Measurements from ENCODE around the gene RBP2. TPM values are rescaled to one million over a fixed set of nuclear protein-coding genes. Genes with fewer than 3 reads are reported as not detected.

The RBP2 gene
- total and polyA plus RNA-seq, 10 of the 15 experiments (the other 5 are each of a cell fraction or from before 2014, with no cell fraction given), result not detected

DNA sequence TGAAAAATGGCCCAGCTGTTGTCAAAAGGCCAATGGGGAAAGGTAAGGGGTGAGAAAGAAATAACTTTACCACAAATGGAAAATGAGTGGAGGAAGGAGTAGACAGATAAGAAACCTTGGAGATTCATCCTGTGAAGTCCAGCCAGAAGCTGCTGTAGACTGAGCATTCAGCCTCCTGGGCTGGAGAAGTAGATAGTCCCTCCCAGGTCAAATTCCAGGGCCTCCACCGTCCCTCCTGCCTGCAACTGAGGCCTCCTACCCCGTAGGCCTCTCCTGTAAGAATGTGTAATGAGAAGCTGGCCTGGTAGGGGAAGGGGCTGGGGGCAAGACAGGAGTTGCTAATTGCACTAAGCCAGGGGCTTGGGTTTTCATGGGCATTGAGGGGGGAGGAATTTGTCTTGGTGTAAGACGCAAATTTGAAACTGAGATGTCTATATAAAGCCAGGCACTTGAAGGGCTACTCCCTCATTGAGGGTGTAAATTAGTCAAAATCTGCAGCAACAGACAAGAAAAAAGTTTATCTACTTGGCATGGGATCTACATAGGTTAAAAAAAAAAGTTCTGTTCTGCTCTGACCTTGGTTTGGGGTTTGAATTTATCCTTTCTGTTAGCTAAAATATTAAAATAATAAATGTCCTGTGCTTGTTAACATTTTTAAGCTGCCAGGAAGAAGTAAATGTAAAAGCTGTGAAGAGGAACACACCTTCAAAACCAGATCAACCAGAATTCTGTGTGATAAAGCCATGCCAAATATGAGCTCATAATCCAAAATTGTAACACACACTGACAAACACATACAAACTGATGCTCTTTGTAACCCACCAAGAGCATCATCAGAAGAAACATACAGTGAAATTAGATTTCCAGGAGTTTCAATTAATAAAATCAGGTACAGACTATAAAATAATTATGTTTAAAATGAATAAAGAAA is 1.7 kb upstream of the RBP2 start (continued):
- TF ChIP-seq, protein P1, sequence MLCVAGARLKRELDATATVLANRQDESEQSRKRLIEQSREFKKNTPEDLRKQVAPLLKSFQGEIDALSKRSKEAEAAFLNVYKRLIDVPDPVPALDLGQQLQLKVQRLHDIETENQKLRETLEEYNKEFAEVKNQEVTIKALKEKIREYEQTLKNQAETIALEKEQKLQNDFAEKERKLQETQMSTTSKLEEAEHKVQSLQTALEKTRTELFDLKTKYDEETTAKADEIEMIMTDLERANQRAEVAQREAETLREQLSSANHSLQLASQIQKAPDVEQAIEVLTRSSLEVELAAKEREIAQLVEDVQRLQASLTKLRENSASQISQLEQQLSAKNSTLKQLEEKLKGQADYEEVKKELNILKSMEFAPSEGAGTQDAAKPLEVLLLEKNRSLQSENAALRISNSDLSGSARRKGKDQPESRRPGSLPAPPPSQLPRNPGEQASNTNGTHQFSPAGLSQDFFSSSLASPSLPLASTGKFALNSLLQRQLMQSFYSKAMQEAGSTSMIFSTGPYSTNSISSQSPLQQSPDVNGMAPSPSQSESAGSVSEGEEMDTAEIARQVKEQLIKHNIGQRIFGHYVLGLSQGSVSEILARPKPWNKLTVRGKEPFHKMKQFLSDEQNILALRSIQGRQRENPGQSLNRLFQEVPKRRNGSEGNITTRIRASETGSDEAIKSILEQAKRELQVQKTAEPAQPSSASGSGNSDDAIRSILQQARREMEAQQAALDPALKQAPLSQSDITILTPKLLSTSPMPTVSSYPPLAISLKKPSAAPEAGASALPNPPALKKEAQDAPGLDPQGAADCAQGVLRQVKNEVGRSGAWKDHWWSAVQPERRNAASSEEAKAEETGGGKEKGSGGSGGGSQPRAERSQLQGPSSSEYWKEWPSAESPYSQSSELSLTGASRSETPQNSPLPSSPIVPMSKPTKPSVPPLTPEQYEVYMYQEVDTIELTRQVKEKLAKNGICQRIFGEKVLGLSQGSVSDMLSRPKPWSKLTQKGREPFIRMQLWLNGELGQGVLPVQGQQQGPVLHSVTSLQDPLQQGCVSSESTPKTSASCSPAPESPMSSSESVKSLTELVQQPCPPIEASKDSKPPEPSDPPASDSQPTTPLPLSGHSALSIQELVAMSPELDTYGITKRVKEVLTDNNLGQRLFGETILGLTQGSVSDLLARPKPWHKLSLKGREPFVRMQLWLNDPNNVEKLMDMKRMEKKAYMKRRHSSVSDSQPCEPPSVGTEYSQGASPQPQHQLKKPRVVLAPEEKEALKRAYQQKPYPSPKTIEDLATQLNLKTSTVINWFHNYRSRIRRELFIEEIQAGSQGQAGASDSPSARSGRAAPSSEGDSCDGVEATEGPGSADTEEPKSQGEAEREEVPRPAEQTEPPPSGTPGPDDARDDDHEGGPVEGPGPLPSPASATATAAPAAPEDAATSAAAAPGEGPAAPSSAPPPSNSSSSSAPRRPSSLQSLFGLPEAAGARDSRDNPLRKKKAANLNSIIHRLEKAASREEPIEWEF (IDR thresholded peaks at IDR 0.05; ENCODE audit: insufficient replicate concordance, low read depth, low read length), result no peak
- no peak for TF ChIP-seq HDAC2 (IDR thresholded peaks at IDR 0.05)
- TF ChIP-seq ZBED1 (IDR thresholded peaks at IDR 0.05; ENCODE audit: borderline replicate concordance), result no peak
- TF ChIP-seq MYC (IDR thresholded peaks at IDR 0.05; ENCODE audit: insufficient read depth, insufficient read length, insufficient replicate concordance, low read length, severe bottlenecking), result no peak
- TF ChIP-seq, protein P2, sequence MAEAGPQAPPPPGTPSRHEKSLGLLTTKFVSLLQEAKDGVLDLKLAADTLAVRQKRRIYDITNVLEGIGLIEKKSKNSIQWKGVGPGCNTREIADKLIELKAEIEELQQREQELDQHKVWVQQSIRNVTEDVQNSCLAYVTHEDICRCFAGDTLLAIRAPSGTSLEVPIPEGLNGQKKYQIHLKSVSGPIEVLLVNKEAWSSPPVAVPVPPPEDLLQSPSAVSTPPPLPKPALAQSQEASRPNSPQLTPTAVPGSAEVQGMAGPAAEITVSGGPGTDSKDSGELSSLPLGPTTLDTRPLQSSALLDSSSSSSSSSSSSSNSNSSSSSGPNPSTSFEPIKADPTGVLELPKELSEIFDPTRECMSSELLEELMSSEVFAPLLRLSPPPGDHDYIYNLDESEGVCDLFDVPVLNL (IDR thresholded peaks at IDR 0.05; ENCODE audit: low read depth, low read length), result no peak
- TF ChIP-seq SIN3A (IDR thresholded peaks at IDR 0.05; ENCODE audit: low read depth, low read length), result no peak
- TF ChIP-seq ZZZ3 (IDR thresholded peaks at IDR 0.05; ENCODE audit: control insufficient read depth, insufficient read length, low read depth), result no peak
- TF ChIP-seq NRF1 (conservative IDR thresholded peaks at IDR 0.05; ENCODE audit: low read depth, low read length), result no peak
- TF ChIP-seq RUNX3 (IDR thresholded peaks at IDR 0.05; ENCODE audit: low read length), result no peak

Data from GM12878 (cell line).